Activated T-helper 9 cell treated with anti-CD3 and anti-CD28 coated beads, Interleukin-2, amount 50 U/mL, for 16 hours (primary cell): ENCODE measurements around the gene PRPF6.
"Not testable (repeated sequence)": the region's sequence is repeated elsewhere in the genome, so short reads cannot be mapped to it uniquely, and the experiment has no call there.

ENCODE experiments used
- DNase-seq: peaks from one replicate; pipeline ENCODE4 v3.0.0-alpha.2; 2020; ENCODE audit warnings: low read depth

PRPF6 gene

GRCh38 chr20:63973636-63974401 is 7.1 kb upstream of the PRPF6 start:
- peak; percentile 73 for DNase-seq

GRCh38 chr20:63974402-63975200 is 6.3 kb upstream of the PRPF6 start:
- DNase-seq, result no peak

- not testable (repeated sequence) for DNase-seq
Observed at GRCh38 chr20:63976511-63976910, 4.4 kb upstream of the PRPF6 start.

DNA sequence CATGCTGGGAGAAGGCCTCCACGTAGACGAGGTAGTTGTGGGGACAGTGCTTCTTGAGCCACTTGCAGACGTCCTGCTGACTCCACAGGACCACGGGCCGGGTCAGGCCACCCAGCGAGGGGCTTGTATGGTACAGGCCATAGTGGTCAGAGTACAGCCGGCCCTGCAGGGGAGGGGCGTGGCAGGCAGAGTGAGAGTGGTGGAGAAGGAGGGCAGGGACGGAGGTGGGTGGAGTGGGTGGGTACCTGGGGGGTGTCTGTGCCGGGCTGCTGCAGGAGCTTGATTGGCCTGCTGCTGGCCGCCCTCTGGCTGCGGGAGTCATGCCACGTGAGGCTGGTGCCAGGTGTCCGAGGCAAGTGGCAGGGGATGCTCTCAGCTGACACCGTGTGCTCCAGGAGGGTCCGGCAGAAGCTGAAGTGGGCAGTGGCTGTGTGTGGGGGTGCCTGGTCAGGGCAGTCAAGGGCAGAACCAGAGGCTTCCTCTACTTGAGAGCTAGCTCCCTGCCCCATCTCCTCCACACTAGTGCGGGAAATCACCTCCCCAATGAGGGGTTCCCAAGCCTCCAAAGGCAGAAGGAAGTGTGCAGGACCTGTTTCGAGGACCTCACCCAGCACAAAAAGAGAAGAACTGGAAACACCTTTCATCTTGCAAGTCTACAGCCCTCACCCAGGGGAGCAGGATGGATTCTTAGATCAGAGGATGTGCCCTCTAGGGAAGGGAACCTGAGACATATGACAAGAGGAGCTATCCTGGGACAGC is 3.8 kb upstream of the PRPF6 start:
- DNase-seq, result no peak

- DNase-seq, result peak; percentile 37
Observed at GRCh38 chr20:63977739-63978276, 3.1 kb upstream of the PRPF6 start.

DNA sequence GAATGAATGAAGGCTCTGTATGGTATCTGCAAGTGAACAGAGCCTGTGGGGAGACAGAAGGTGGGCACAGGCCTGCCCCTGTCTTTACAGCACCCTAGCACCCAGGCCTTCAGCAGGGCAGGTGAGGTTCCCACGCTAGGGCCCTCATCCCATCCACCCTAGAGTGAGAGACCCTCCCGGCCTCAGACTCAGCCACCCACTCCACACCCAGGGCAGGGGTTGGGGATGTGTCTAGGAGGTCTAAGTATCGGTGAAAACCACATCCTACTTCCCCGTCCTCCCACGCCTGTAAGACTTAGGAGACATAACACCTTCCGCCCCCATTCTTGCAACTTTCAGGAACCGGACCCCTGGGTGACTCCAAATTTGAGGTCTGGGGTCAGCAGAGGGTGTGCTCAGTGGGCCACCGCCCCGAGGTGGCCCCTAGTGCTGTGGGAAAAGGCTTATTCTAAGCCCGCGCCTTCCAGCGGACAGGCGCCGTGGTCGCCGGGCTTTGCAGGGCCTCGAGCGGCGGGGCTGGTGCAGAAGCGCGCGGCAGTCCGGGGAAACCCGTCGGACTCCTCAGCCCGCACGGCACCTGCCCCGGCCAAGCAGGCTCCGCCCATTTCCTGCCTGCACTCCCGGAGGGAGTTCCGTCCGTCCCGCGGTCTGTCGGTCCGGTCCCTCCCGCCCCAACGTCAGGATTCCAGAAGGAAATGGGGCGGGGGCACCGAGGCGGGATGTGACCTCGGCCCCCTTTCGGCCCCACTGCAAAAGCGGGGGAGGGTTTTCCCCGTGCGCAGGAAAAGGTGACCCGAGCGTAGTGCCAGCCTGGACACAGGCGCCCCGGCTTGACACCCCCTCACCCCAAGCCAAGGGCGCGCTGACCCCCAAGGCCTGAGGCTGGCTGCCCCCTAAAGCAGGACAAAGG is 2.4 kb upstream of the PRPF6 start:
- DNase-seq, result peak; percentile 49

GRCh38 chr20:63979229-63979556 is 1.7 kb upstream of the PRPF6 start:
- DNase-seq, result no peak

DNA sequence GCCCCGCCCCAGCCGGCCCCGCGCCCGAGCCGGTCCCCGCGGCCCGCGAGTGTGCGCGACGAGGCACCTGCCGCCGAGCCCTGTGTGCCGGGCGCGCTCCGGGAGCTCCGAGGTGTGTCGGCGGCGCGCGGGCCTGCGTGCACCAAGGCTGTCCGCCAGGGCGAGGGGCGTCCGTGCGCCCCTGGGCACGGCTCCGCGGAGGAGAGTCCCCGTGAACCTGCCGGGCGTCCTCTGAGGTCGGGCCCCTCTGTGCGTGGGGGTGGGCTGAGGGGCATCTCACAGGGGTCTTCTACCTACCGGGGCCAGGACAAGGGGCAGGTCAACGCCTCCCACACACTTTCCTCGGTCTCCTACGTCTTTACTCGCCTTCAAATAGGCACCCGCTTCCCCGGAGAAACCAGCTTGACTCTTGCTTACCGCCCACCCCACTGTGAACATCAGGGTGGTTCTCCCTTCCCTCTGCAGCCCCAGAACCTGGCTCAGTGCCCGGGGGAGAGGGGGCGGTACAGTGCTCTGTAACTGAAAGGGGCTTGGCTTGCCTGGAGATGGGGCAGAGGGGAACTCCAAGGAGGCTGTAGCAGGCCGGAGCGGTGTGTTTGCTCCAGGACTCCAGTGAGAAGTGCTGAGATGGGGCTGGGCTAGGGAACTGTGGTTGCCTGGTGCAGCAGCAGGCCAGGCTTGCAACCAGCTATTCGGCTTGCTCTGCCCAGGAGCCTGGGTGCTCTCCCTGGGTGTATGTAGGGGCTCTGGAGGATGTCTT is 1.2 kb upstream of the PRPF6 start, which contains the start of gene SAMD10:
TSS of gene SAMD10 (minus strand) at position 86 of the 760 bp plus-strand sequence. CDS start 175 bp downstream, outside the sequence.
- peak; percentile 66 for DNase-seq

GRCh38 chr20:63980317-63980805 is 571 bp upstream of the PRPF6 start:
- DNase-seq, result no peak

DNA sequence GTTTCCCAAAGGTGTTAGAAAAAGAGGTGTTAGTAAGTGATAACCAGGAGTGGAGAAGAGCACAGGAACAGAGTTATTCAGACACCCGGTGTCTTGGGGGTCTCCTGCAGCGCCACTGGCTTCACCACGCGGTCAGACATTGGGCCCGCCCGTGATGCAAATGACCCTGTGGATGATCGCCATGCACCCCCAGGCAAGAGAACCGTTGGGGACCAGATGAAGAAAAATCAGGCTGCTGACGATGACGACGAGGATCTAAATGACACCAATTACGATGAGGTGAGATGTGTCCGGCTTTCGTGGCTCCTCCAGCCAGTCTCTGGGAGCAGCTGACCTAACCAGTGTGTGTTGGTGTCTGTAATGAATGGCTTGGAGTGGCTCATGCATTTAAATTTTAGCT is 2.0 kb downstream of the PRPF6 start:
- DNase-seq, result no peak

- no peak for DNase-seq
Observed at GRCh38 chr20:64000906-64001305, 20.0 kb downstream of the PRPF6 start.

DNA sequence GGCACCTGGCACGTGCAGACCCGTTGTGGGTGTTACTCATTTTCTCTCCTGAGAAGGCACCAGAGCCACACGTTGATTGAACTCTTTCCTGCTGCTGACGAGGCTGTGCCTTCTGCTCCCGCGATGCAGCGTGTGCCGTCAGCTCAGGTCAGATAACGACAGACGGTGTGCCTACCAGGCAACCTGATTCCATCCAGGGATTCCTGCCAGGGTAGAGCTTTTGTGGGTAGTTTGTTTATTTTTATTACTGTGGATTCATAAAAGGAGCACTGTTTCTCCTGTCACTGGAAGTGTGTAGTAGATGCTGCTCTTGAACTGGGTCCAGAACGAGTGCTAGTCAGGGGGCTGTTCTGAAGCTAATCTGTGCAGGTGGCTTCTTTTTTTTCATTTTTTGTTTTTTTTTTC is 20.7 kb downstream of the PRPF6 start:
- no peak for DNase-seq

GRCh38 chr20:64003960-64004725 is 23.2 kb downstream of the PRPF6 start:
- no peak for DNase-seq

- DNase-seq, result no peak
Observed at GRCh38 chr20:64005394-64005793, 24.5 kb downstream of the PRPF6 start.

- DNase-seq, result no peak
Observed at GRCh38 chr20:64006490-64006889, 25.6 kb downstream of the PRPF6 start.

DNA sequence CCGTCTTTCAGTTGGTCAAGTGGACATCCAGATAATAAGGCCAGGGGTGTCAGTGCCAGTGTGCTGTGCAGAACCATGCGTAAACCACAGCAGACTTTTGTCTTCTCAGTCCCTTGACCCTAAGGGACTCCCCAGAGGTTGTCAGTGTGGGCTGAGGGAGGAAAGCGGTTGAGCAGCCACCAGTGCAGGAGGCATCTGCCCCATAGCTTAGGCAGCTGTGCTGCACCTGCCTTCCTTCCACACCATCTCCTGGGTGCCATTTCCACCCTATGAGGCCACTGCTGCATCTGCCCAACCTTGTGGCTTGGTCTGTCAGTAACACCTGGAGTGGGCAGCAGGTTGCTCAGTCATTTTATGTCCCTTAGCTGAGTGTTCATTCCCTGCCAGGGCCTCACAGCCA is 26.0 kb downstream of the PRPF6 start:
- no peak for DNase-seq

DNA sequence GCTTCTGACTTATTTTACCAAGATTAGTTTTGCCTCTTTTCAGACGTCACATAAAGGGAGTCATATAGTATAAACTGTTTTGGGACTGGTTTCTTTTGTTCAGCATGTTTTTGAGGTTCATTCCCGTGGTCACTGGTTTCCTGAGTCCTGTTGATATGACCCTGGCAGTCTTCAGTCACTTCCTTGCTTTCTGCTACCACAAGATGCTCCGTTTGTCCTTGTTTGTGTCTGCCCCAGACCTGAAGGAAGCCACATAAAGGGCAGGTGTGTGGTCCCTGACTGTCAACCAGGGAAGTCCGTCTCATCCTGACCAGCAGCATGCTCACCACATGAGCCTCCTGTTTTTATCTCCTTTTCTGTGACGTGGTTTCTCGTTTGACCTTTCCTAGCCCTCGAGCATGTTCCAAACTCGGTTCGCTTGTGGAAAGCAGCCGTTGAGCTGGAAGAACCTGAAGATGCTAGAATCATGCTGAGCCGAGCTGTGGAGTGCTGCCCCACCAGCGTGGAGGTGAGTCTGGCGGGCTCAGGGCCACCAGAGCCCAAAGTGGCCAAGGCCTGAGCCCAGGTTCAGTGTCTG is 29.0 kb downstream of the PRPF6 start:
- DNase-seq, result no peak

DNA sequence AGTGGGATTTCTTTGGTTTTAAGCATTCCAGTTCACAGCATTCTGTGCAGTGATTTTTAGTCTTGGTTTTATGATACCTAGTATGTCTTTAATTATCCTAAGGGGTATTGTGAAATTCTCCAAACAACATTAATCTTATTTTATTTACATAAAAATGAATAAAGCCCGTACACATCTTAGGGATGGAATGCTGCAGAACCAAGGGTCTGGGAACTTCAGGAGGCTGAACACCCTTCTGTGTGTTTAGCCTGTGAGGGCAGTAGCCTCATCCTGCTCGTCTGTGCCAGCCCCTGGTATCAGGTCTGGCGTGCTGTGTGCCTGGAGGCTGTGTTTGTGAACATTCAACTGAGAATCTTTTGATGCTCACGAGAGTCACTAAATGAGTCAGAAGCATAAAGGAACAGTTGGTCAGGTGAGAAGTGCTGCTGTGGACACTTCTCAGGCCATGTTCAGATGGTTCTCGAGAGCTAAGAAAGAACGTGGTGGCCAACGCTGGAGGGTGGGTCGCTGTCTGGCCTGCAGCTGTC is 29.8 kb downstream of the PRPF6 start:
- no peak for DNase-seq

DNA sequence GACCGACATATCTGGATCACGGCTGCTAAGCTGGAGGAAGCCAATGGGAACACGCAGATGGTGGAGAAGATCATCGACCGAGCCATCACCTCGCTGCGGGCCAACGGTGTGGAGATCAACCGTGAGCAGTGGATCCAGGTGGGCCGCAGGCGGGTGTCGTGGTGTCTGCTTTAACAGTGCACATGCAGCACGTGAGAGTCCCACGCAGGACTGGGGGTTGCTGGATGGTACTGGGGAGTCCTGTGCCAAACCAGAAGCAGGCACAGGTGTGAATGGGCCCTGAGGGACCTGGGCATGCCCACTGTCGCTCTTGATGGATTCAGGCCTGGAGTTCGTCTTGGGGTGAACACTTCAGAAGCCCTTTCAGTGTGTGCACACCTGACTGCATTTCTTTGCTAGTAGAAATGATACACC is 30.4 kb downstream of the PRPF6 start:
- no peak for DNase-seq
